ENCODE results near the gene SMIM14.
A peak's percentile ranks its signal among the peaks of the same experiment; 100 is the strongest.

DNA sequence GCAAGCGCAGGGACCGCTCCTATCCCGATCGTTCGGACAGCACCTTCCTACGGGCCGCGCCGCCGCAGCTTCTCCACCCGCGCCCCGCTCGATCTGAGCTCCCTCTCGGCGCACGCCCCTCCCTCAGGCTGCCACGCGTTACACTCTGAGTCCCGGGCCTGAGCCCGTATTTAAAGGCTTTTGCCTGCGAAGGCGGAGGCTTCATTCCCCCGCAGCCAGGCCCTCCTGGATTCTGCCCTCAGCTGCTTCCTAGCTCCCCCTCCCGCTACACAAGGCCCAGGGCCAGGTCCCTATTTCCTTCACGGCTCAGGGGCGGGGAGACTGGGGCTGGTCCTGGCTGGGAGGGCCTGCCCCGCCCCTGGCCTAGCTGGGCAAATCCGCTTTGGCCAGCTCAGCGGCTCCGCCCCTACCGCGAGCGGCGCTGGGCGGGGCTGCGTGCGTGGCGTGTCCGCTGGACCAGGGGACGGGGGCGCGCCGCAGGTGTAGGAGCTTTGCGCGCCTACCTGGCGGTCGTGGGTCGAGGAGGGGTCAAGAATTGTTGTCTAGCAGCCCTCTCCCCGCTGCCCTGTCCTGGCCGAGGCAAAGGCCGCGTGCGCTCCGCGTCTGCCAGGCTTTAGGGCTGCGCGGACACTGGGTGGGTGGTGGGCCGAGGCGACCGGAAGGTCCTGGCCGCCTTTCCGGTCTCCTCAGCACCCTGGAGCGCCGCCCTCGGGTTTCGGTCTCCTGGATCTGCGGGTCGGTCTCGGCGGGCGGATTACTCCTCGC is 111.2 kb downstream of the SMIM14 start, which contains the start of gene UGDH:
- TF ChIP-seq, protein P1, sequence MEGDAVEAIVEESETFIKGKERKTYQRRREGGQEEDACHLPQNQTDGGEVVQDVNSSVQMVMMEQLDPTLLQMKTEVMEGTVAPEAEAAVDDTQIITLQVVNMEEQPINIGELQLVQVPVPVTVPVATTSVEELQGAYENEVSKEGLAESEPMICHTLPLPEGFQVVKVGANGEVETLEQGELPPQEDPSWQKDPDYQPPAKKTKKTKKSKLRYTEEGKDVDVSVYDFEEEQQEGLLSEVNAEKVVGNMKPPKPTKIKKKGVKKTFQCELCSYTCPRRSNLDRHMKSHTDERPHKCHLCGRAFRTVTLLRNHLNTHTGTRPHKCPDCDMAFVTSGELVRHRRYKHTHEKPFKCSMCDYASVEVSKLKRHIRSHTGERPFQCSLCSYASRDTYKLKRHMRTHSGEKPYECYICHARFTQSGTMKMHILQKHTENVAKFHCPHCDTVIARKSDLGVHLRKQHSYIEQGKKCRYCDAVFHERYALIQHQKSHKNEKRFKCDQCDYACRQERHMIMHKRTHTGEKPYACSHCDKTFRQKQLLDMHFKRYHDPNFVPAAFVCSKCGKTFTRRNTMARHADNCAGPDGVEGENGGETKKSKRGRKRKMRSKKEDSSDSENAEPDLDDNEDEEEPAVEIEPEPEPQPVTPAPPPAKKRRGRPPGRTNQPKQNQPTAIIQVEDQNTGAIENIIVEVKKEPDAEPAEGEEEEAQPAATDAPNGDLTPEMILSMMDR (IDR thresholded peaks at IDR 0.05; ENCODE audit: low read depth, low read length) = no peak
- peak; percentile 95 for TF ChIP-seq POLR2A (IDR thresholded peaks at IDR 0.05; ENCODE audit: extremely low read depth, insufficient read length)
- TF ChIP-seq, protein P2, sequence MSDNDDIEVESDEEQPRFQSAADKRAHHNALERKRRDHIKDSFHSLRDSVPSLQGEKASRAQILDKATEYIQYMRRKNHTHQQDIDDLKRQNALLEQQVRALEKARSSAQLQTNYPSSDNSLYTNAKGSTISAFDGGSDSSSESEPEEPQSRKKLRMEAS (IDR thresholded peaks at IDR 0.05; ENCODE audit: low read depth, low read length) = peak; percentile 40; the same call in 1 of the 2 replicates
- peak; percentile 53 for TF ChIP-seq MYC (IDR thresholded peaks at IDR 0.05; ENCODE audit: low read depth, low read length)
